GM19463 (cell line): ENCODE measurements around the gene ASCL2.

Experiments used
- ATAC-seq: cut with Tn5 transposase; IDR thresholded peaks from one replicate; pipeline ENCODE4 v1.9.1; 2021; ENCODE audit warnings: mild to moderate bottlenecking, moderate library complexity; ENCODE audit not compliant: unreplicated experiment

The ASCL2 gene

GRCh38 chr11:2263071-2263565 is 7.3 kb downstream of the ASCL2 start:
- ATAC-seq, result no peak

DNA sequence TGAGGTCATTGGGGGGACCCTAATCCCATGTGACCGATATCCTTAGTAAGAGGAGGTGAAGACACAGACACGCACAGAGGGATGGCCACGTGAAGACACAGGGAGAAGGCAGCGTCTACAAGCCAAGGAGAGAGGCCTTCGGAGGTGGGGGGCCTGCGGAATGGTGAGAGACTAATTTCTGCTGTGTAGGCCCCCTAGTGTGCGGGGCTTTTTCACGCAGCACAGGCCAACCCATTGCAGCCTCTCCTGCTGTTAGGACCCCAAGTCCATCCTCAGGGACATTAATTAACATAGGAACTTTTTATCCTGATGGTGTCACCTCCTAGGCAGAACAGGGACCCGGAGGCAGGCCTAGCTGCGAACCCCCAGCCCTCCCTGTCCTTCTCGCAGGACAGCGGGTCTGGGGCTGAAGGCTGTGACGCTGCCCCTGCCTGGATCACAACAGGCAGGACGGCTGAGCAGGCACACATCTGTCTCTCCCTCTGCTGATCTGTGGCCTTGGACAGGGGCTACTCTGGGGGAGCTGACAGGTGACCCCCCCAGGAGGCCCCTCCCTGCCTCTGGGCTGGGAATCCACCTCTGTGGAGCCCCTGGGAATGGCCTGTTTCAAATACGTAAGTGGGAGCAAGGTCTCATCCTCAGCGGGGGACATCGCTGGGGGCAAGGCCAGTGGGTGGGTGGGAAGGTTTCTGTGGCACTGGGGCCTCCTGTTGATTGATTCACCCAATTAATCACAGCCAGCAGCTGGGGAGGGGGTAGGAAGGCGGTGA is 7.9 kb downstream of the ASCL2 start:
- ATAC-seq, result no peak

DNA sequence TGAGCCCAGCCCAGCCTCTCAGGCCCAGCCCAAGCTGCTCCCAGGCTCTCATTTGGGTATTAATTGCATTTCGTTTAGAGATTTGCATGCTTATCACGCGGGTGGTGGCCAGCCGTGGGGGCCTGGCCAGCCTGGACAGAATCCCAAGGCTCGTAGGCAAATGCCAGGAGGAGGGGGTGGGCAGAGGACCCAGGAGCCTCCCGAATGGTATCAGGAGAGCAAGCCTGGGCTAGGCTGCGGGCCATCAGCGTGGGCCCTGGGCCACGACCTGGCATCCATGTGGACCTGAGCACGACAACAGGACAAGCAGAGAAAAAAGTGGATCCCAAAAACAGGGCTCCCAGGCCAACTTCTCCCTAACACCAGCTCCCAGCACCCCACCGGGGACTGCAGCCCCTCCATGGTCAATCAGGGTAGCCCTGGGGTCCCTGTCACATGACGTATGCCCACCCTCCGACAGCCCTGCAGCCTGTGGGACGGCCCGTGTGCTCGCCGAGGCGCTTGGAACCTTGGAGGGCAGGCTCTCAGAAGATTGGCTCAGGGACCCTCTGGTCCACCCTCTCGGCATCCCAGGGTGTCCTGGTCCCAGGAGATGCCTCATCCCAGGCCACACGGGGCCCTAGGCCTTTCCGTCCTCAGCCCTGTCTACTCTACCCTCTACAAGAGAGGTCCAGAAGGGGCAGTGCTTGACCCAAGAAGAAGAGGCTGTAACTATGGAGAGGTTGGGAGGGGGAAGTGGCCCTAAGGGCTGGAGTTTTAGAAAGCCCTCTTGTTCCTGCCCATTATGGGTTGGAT is 8.8 kb downstream of the ASCL2 start:
- ATAC-seq, result no peak

DNA sequence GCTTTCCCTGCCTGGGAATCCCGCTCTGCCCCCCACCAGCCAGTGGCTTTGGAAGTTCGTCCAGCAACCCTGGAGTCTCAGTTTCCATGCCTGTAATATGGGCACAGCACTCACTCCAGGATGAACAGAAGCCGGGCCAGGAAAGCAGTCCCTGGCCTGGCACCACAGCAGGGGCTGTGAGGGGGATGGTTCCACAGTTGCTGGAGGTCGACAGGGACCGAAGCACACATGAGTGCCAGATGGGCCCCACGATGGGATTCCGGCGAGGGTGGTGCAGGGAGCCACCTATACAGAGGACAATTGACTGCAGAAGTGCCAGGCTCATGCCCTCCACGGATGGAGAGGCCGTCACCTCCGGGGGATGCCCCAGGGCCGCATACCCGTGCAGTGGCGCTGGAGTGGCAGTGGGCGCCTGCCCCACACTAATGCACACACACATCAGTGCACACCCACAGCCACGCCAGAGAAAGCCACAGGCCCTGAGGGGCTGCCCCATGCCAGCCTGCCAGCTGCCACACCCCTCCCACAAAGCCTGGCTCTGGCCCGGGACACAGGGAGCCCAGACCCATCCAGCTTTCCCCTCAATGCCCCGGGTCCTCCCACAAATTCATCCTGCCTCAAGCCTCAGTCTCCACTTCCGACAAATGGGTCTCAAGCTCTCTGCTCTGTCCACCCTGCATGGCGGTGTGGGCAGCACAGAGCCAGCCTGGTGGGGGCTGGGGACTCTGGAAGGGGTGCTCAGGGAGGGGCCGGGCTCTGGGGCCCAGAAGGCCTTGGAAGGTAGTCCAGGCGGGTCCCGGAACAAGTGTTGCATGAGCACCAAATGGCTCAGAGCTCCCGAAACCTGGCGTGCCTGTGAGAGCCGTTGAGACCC is 9.7 kb downstream of the ASCL2 start:
- ATAC-seq, result no peak

- no peak for ATAC-seq
Measured at GRCh38 chr11:2259897-2260451, 10.4 kb downstream of the ASCL2 start.

- ATAC-seq, result no peak
Measured at GRCh38 chr11:2259466-2259830, 10.9 kb downstream of the ASCL2 start.

DNA sequence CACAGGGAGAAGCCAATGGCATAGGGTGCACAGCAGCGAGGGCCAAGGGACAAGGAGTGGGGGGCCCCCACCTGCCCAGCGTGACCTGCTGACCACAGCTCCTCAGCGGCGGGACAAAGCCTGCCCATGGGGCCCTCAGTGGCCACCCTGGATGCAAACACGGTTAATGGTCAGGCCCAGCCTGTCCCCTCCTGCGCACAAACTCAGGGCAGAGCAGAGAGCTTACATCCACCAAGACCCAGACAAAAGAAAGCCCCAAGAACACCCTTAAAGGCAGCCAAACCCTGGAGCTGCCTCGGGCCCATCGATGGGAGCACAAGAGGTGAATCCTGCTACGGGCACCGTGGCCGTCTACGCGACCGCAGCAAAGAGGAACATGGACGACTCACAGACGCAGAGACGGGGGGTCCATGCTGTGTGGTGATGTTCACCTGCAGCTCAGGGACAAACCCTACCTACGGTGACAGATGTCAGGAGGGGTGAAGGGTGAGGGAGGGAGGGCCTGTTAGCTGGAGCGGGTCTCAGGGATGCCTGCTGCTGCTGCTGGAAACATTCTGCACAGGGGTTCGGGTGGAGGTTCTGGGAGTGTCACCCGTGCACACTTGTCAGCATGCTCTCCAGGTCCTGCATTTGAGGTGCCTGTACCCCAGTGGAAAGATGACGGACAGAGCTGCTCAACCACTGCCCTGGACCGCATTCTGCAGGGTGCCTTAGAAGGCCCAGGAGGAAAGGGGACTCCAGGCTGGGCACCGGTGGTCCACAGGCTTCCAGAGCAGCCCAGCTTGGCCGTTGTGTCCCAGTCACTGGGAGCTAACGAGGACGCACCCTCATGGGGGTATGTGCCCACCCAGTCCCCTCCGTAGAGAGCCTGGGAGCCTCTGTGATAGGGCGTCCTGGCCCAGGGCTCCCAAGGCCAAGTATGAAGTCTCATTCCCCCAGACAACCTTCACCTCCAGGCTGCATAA is 11.6 kb downstream of the ASCL2 start:
- no peak for ATAC-seq

DNA sequence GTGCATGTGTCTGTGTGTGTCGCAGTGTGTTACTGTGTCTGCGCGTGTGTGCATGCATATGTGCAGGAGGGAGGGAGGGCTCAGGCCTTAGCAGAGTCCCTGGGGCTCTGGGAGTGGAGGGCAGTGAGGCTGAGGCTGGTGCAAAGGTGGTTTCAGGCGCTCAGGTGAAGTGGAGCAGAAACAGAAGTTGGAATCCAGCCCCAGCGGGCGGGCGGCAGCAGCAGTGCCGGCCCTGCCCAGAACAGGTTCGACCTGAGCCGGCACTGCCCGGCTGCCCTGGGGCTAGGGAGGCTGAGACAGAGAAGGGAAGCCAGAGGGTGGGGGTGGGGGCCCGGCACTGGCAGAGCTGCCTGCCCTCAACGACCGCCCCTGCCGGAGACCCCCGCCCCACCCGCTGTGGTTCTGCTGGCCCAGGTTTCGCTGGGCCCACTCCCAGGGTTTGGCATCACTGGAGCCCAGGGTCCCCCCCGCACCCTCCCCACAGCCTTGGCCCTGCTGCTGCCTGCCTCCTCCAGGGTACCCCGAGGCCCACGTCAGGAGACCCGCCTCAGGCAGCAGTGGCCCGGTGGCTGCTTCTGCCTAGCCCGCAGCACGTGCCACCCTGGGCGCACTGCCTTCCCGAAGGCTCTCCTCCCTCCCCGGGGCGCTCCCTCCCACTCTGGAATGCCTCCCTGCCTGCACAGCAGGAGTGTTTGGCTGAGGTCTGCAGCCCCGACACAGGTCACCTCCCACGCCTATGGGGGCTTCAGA is 13.3 kb downstream of the ASCL2 start:
- no peak for ATAC-seq

DNA sequence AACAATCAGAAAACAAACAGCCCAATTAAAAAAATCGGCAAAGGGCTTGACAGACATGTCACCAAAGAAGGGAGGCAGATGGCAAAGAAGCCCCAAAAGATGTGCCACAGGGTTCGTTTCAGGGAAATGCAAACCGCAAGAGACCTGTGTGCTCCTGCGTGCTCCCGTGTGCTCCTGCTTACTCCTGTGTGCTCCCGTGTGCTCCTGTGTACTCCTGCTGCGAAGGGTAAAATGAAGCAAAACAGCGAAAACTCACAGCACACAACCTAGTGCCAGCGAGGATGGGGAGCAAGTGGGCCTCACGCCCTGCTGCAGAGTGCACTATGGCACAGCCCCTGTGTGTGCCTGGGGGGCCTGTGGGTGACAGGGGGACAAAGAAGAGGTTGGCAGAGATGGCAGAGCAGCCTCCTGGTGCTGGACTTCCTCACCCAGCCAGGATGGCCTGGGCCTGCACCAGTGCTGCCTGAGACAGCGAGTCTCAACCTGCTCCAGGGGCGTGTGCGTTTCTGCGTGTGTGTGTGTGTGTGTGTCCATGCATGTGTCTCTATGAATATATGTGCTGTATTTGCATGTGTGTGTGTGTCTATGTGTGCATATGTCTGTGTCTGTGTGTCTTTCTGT is 14.0 kb downstream of the ASCL2 start:
- no peak for ATAC-seq

DNA sequence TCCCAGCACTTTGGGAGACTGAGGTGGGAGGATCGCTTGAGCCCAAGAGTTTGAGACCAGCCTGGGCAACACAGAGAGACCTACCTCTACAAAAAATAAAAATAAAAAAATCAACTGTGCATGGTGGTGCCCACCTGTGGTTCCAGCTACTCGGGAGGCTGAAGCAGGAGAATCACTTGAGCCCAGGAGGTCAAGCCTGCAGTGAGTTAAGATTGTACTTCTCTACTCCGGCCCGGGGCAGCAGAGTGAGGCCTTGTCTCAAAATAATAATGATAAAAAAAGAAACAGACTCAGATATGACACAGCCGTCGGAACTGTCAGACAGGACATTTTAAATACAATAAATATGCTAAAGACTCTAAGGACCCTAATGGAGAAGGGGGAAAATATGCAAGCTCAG is 18.4 kb downstream of the ASCL2 start:
- no peak for ATAC-seq

DNA sequence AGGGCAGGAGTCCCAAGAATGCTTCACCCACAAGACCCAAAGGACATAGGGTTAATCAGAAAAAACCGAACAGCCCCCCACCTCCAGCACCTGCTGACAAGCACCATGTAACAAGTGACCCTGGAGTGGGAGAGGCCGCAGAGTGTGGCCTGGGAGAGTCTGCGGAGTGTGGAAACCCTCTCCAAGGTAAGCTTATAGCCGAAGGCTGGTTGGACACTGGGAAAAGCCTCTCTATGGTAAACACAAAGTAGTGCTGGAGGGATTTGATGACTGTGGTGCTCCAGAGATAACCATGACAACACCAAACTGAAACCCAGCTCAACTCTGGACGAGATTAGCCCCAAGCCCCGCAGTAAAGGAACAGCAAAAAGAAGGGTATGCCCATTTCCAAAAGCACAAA is 19.2 kb downstream of the ASCL2 start:
- no peak for ATAC-seq

GRCh38 chr11:2250485-2250884 is 19.9 kb downstream of the ASCL2 start:
- no peak for ATAC-seq

GRCh38 chr11:2250041-2250440 is 20.3 kb downstream of the ASCL2 start:
- ATAC-seq, result no peak

GRCh38 chr11:2249189-2249916 is 21.0 kb downstream of the ASCL2 start:
- no peak for ATAC-seq

- no peak for ATAC-seq
Measured at GRCh38 chr11:2248762-2249161, 21.6 kb downstream of the ASCL2 start.

DNA sequence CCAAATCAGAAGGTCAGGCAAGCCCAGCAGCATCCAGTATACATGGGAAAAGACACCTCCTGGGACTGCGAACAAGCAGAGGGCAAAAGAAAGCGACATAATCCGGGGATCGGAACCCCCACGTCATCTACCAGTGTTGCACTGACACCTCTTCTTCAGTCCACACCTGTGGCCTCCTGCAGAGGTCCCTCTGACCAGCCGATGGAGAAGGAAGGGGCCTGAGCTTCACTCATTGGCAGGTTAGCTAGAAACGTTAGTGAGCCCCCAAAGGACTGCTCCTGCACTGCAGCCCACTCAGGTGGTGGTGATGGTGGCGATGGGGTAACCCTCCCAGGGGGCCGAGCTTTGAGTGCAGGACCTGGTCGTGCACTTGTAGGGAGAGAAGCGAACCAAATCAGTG is 22.1 kb downstream of the ASCL2 start:
- ATAC-seq, result no peak

DNA sequence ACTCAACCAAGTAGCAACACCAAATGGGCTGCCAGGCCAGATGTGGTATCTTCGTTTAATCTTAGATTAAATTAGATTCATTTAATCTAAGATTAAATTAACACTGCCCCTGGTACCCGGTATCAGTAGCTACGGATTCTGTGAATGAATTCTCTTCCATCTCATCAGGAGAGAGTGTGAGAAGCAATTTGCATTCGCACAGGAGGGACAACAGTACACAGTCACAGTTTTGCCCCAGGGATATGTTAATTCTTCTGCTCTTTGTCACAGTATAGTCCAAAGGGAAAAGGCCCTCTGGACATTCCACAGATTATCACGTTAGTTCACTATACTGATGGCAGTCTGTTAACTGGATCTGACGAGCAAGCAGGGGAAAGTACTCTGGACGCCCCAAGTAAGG is 22.9 kb downstream of the ASCL2 start:
- no peak for ATAC-seq

GRCh38 chr11:2240834-2241233 is 29.6 kb downstream of the ASCL2 start:
- ATAC-seq, result no peak
